Breast epithelium (tissue), 4 donors: Measurements from ENCODE around the gene NUMB. TPM values are rescaled to one million over a fixed set of nuclear protein-coding genes. Genes with fewer than 3 reads are reported as not detected.

ENCODE experiments used
- DNase-seq, 2 donors: peaks; one replicate each; pipeline ENCODE4 v3.0.0-alpha.2; 2019; ENCODE audit warnings: low spot score in 2 of 2
- H3K27ac ChIP-seq, 2 donors: fragments of 200-600 bp; sonication (generic) in 1 of 2; one replicate each; pipeline ENCODE4 v1.5.1; 2016 to 2019; ENCODE audit warnings: mild to moderate bottlenecking in 1 of 2
- H3K27me3 ChIP-seq, 2 donors: fragments of 200-600 bp; sonication (generic) in 1 of 2; one replicate each; pipeline versions ENCODE4 v1.5.1 to v1.6.0; 2017 to 2019; ENCODE audit warnings: control low read depth in 1 of 2, mild to moderate bottlenecking in 1 of 2
- H3K36me3 ChIP-seq: fragments of 200-600 bp; one replicate; pipeline ENCODE4 v1.5.1; 2019
- H3K4me1 ChIP-seq, 2 donors: fragments of 200-600 bp; sonication (generic); one replicate each; pipeline ENCODE4 v1.5.1; 2016 to 2019; ENCODE audit warnings: control low read depth in 1 of 2
- H3K4me3 ChIP-seq, 3 donors: fragments of 200-600 bp; sonication (generic); 1 replicate in 2 of 3; 2 replicates in 1 of 3; pipeline ENCODE4 v1.5.1; 2016 to 2019; ENCODE audit warnings: mild to moderate bottlenecking in 3 of 3, moderate library complexity in 2 of 3
- H3K9me3 ChIP-seq, 2 donors: fragments of 200-600 bp; sonication (generic) in 1 of 2; one replicate each; pipeline ENCODE4 v1.5.1; 2016 to 2019; ENCODE audit warnings: control low read depth in 1 of 2
- POLR2A ChIP-seq: fragments of 450-650 bp; IDR thresholded peaks from one replicate; pipeline ENCODE4 v1.6.1; 2016; ENCODE audit warnings: antibody characterized with exemption, mild to moderate bottlenecking, moderate library complexity
- POLR2AphosphoS5 ChIP-seq, 3 donors: sonication (generic); formaldehyde crosslinking; IDR thresholded peaks; one replicate each; pipeline ENCODE4 v1.6.1; 2017; ENCODE audit warnings: antibody characterized with exemption in 3 of 3
- intact Hi-C: fragments of 100-400 bp; cut with DNase I; formaldehyde crosslinking; loops from one replicate; pipeline ENCODE4 v1.15.1; 2023; ENCODE audit warnings: low total_unique reads
- total RNA-seq, 3 donors: library from RNA; depleted of rRNA; stranded (reverse); fragments of >200 nt; gene quantifications; one replicate each; pipeline ENCODE4 v1.1.0, GENCODE V29; 2016
- TF ChIP-seq, protein P1 (sequence below), 3 donors: fragments of 450-650 bp; IDR thresholded peaks; one replicate each; pipeline ENCODE4 v1.5.1; 2016 to 2017; ENCODE audit warnings: antibody characterized with exemption in 3 of 3, mild to moderate bottlenecking in 3 of 3, moderate library complexity in 3 of 3

The NUMB gene
- total RNA-seq, 3 donors from 2014 or later: 49.6 to 84.0 (median 61.6) TPM

DNA sequence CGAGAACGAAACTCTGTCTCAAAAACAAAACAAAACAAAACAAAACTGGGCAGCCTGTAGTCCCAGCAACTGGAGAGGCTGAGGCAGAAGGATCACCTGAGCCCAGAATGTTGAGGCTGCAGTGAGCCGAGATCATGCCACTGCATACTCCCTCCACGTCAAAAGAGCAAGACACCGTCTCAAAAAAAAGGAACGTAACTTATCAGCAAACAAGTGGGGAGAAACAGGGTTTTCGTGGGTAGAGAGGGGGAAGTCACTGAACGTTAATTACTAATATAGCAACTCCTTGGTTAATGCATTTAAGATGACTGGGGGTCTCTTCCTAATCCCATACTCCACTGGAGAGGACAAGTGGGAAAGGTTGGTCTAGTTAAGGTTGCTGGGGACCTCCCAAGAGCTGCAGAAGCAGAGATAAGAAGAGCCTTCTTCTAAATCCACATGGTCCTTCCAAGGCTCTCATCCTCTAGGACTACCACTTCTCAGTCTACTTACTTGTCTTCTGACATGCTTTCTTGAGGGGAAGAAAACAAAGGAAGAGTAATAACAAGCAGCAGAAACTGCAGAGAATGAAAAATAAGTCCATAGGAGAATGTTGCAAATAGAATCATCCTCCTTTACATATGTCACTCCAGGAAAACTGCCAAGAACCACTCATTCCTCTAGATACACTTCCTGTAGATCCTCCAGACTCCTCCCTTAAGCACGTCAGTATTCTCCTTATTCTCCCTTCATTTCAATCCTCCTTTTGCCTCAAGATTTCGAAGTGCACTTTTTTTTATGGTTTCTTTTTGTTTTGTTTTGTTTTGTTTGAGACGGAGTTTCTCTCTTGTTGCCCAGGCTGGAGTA is 5.8 kb downstream of the NUMB start:
- Histone ChIP-seq H3K9me3 (no peaks in the 10 kb centered on the region), H3K4me3 (no peak overlapping the region), H3K27me3 (no peaks in the 10 kb centered on the region), H3K27ac (no peak overlapping the region), H3K36me3 (no peaks in the 10 kb centered on the region), H3K4me1 (peaks cover 0 to 12% of the 10 kb centered on the region in 2 donors)
- intact Hi-C loops: no loop called here
- DNase-seq: no peak
- TF ChIP-seq, protein P1, sequence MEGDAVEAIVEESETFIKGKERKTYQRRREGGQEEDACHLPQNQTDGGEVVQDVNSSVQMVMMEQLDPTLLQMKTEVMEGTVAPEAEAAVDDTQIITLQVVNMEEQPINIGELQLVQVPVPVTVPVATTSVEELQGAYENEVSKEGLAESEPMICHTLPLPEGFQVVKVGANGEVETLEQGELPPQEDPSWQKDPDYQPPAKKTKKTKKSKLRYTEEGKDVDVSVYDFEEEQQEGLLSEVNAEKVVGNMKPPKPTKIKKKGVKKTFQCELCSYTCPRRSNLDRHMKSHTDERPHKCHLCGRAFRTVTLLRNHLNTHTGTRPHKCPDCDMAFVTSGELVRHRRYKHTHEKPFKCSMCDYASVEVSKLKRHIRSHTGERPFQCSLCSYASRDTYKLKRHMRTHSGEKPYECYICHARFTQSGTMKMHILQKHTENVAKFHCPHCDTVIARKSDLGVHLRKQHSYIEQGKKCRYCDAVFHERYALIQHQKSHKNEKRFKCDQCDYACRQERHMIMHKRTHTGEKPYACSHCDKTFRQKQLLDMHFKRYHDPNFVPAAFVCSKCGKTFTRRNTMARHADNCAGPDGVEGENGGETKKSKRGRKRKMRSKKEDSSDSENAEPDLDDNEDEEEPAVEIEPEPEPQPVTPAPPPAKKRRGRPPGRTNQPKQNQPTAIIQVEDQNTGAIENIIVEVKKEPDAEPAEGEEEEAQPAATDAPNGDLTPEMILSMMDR (IDR thresholded peaks at IDR 0.05): no peak

DNA sequence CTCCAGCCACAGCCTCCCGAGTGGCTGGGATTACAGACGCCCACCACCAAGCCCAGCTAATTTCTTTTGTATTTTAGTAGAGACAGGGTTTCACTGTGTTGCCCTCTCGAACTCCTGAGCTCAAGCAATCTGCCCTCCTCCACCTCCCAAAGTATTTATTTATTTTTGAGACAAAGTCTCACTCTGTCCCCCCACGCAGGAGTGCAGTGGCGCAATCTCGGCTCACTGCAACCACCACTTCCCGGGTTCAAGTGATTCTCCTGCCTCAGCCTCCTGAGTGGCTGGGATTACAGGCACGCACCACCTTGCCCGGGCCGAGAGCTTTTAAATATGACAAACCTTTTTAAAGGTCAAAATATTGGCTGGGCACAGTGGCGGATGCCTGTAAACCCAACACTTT is 14.6 kb downstream of the NUMB start:
- intact Hi-C loops: no loop called here
- TF ChIP-seq, protein P1 (IDR thresholded peaks at IDR 0.05): no peak
- TF ChIP-seq POLR2AphosphoS5 (IDR thresholded peaks at IDR 0.05): no peak
- no peak for TF ChIP-seq POLR2A
- H3K27ac ChIP-seq: no peak overlapping the region
- H3K4me1 ChIP-seq: peaks cover 0 to 5% of the 10 kb centered on the region in 2 donors
- H3K36me3 ChIP-seq: no peaks in the 10 kb centered on the region
- no peaks in the 10 kb centered on the region for H3K27me3 ChIP-seq
- no peak overlapping the region for H3K4me3 ChIP-seq
- no peak for DNase-seq
- no peaks in the 10 kb centered on the region for H3K9me3 ChIP-seq

DNA sequence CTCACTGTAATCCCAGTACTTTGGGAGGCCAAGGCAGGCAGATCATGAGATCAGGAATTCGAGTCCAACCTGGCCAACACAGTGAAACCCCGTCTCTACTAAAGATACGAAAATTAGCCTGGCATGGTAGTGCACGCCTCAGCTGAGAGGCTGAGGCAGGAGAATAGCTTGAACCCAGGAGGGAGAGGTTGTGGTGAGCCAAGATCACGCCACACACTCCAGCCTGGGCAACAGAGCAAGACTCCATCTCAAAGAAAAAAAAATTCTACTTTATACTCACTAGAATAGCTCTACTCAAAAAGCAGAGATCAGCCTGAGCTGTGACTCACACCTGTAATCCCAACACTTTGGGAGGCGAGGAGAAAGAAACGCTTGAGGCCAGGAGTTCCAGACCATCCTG is 17.1 kb downstream of the NUMB start:
- Histone ChIP-seq H3K4me1 (peaks cover 0 to 5% of the 10 kb centered on the region in 2 donors), H3K4me3 (no peak overlapping the region), H3K27me3 (no peaks in the 10 kb centered on the region), H3K27ac (no peak overlapping the region), H3K9me3 (no peaks in the 10 kb centered on the region), H3K36me3 (no peaks in the 10 kb centered on the region)
- no peak for DNase-seq
- TF ChIP-seq POLR2AphosphoS5 (IDR thresholded peaks at IDR 0.05) (no peak), POLR2A (no peak)
- TF ChIP-seq, protein P1 (IDR thresholded peaks at IDR 0.05): no peak
- intact Hi-C loops: no loop called here

GRCh38 chr14:73438993-73439392 is 19.4 kb downstream of the NUMB start:
- no peak for TF ChIP-seq POLR2A
- TF ChIP-seq, protein P1 (IDR thresholded peaks at IDR 0.05): no peak
- no peak for TF ChIP-seq POLR2AphosphoS5 (IDR thresholded peaks at IDR 0.05)
- H3K4me3 ChIP-seq: no peak overlapping the region
- no peaks in the 10 kb centered on the region for H3K27me3 ChIP-seq
- H3K4me1 ChIP-seq: peaks cover 0 to 5% of the 10 kb centered on the region in 2 donors
- intact Hi-C loops: no loop called here
- DNase-seq: no peak
- H3K36me3 ChIP-seq: no peaks in the 10 kb centered on the region
- H3K9me3 ChIP-seq: no peaks in the 10 kb centered on the region
- H3K27ac ChIP-seq: no peak overlapping the region

- H3K27me3 ChIP-seq: no peaks in the 10 kb centered on the region
- peaks cover 0 to 5% of the 10 kb centered on the region in 2 donors for H3K4me1 ChIP-seq
- H3K4me3 ChIP-seq: no peak overlapping the region
- TF ChIP-seq, protein P1 (IDR thresholded peaks at IDR 0.05): no peak
- TF ChIP-seq POLR2AphosphoS5 (IDR thresholded peaks at IDR 0.05) (no peak), POLR2A (no peak)
- no peak for DNase-seq
- H3K27ac ChIP-seq: no peak overlapping the region
- no peaks in the 10 kb centered on the region for H3K36me3 ChIP-seq
- intact Hi-C loops: no loop called here
- no peaks in the 10 kb centered on the region for H3K9me3 ChIP-seq
Measured at GRCh38 chr14:73437206-73437605, 21.1 kb downstream of the NUMB start.
